Nephron progenitor cell (in vitro differentiated cells): ENCODE measurements around the gene THSD4.

Source experiments
- DNase-seq: peaks from one replicate; pipeline ENCODE4 v3.0.0; 2021
- H3K27ac Mint-ChIP-seq: 2 replicates; pipeline ENCODE4 v1.8.0; 2021; ENCODE audit warnings: mild to moderate bottlenecking, moderate library complexity, mixed read lengths
- H3K27me3 Mint-ChIP-seq: 2 replicates; pipeline ENCODE4 v1.8.0; 2021; ENCODE audit warnings: mild to moderate bottlenecking, low read depth, mixed read lengths; ENCODE audit not compliant: poor library complexity
- H3K36me3 Mint-ChIP-seq: 2 replicates; pipeline ENCODE4 v1.8.0; 2021; ENCODE audit warnings: low read depth, mixed read lengths
- H3K4me1 Mint-ChIP-seq: 2 replicates; pipeline ENCODE4 v1.8.0; 2021; ENCODE audit warnings: mixed read lengths
- H3K4me3 Mint-ChIP-seq: 2 replicates; pipeline ENCODE4 v1.8.0; 2021; ENCODE audit warnings: mild to moderate bottlenecking, moderate library complexity, mixed read lengths
- H3K9me3 Mint-ChIP-seq: 2 replicates; pipeline ENCODE4 v1.8.0; 2021; ENCODE audit warnings: mild to moderate bottlenecking, moderate library complexity, mixed read lengths
- TF ChIP-seq, protein P1 (sequence below): fragments of 200-600 bp; sonication (generic); IDR thresholded peaks from 2 replicates; pipeline ENCODE4 v1.5.0; 2021; ENCODE audit warnings: antibody characterized with exemption

THSD4 gene

DNA sequence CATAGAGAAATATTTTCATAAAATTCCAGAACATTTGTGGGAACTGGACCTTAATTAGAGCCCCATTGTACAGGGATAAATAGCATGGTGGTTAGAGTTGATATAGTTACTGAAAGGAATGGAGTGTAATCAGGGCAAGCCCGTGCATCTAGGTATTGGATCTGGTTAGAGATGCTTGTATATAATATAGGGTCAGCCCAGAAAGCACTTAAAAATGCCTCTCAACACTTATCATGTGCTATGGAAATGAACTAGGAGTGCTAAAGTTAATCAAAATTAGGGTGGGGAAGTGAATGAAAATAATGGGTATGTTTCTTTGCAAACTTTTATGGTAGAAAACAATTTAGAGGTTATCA lies 386.8 kb downstream of the THSD4 start:
- no peak overlapping the region for H3K4me3 Mint-ChIP-seq
- peaks cover 8% of the 10 kb centered on the region for H3K27me3 Mint-ChIP-seq
- peaks cover 13% of the 10 kb centered on the region for H3K36me3 Mint-ChIP-seq
- no peak for DNase-seq
- no peak overlapping the region for H3K27ac Mint-ChIP-seq
- H3K9me3 Mint-ChIP-seq = peaks cover 26% of the 10 kb centered on the region
- H3K4me1 Mint-ChIP-seq = peaks cover 19% of the 10 kb centered on the region
- TF ChIP-seq, protein P1, sequence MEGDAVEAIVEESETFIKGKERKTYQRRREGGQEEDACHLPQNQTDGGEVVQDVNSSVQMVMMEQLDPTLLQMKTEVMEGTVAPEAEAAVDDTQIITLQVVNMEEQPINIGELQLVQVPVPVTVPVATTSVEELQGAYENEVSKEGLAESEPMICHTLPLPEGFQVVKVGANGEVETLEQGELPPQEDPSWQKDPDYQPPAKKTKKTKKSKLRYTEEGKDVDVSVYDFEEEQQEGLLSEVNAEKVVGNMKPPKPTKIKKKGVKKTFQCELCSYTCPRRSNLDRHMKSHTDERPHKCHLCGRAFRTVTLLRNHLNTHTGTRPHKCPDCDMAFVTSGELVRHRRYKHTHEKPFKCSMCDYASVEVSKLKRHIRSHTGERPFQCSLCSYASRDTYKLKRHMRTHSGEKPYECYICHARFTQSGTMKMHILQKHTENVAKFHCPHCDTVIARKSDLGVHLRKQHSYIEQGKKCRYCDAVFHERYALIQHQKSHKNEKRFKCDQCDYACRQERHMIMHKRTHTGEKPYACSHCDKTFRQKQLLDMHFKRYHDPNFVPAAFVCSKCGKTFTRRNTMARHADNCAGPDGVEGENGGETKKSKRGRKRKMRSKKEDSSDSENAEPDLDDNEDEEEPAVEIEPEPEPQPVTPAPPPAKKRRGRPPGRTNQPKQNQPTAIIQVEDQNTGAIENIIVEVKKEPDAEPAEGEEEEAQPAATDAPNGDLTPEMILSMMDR = no peak

DNA sequence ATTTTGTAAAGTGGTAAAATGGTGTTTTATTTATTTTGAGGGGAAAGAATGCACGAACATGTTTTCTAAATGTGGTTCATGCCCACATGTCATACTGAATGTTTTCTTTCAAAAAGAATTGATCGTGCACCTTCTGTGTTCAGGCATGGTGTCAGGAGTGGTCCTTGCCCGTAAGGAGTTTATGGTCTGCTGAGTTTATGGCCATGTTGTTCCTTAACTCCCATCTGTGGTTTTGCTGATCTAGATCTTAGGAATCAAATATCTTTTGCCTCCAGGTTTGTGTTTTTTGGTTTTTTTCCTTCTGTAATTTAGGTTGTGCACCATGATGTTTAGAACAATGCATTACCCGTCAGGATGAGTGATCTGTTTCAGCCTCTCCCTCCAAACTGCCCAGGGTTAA lies 390.7 kb downstream of the THSD4 start:
- Mint-ChIP-seq H3K9me3 (peaks cover 9% of the 10 kb centered on the region), H3K4me3 (no peak overlapping the region), H3K27ac (peak overlapping the region; percentile 38)

DNA sequence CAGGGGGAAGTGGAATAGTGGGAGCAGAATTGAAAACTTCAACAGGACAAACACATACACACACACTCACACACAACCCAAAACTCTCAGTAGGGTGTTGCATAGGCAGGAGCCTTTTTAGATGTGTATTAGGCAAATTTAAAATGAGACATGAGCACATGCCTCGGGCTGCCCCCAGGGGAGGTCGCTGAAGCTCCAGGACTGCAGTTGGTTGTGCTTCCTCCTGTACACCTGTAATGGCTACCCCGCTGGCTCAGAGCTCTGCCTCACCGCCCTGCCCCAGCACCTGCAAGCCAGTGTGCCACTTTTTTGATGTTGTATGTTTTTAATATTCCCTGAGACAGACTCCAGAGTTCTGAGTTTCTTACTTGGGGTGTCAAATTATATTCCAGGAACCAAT lies 391.7 kb downstream of the THSD4 start:
- H3K27me3 Mint-ChIP-seq = peaks cover 4% of the 10 kb centered on the region
- TF ChIP-seq, protein P1 = no peak
- H3K36me3 Mint-ChIP-seq = no peaks in the 10 kb centered on the region
- H3K27ac Mint-ChIP-seq = no peak overlapping the region
- no peaks in the 10 kb centered on the region for H3K9me3 Mint-ChIP-seq
- H3K4me3 Mint-ChIP-seq = no peak overlapping the region
- DNase-seq = no peak
- H3K4me1 Mint-ChIP-seq = peaks cover 41% of the 10 kb centered on the region

More for the DNA sequence above, 390.7 kb downstream of the THSD4 start:
- TF ChIP-seq, protein P1 = no peak
- peaks cover 6% of the 10 kb centered on the region for H3K36me3 Mint-ChIP-seq
- peaks cover 31% of the 10 kb centered on the region for H3K4me1 Mint-ChIP-seq
- no peak for DNase-seq
- H3K27me3 Mint-ChIP-seq = peaks cover 4% of the 10 kb centered on the region

DNA sequence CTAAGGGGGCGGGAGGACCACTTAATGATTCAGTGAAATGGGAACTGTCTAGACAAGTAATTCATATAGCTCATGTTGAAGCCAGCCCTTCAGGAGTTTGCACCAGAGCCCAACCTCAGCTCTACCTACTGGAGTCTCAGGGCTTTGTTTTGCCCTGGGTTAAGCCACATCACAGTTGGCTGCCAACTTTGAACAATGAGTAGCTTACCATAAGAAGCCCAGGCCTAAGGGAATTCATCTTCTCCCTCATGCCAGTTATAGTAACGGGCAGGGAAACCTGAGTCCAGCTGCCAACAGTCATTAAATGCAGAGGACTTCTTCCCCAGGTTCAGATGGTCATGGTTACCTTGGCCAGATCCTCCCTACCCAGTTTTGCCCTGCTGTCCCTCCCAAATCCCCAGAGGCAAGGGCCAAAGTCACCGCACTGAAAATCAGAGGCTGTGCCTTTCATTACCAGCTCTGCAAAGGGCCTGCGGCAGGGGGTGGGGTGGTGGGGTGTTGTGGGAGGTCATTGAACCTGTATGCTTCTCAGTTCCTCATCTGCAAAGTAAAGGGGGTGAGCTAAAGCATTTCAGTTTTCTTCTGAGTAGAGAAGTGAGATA lies 392.9 kb downstream of the THSD4 start:
- no peaks in the 10 kb centered on the region for H3K36me3 Mint-ChIP-seq
- no peak overlapping the region for H3K4me3 Mint-ChIP-seq
- H3K4me1 Mint-ChIP-seq = peaks cover 54% of the 10 kb centered on the region
- TF ChIP-seq, protein P1 = no peak
- no peaks in the 10 kb centered on the region for H3K9me3 Mint-ChIP-seq
- H3K27me3 Mint-ChIP-seq = peaks cover 4% of the 10 kb centered on the region
- no peak for DNase-seq
- no peak overlapping the region for H3K27ac Mint-ChIP-seq

DNA sequence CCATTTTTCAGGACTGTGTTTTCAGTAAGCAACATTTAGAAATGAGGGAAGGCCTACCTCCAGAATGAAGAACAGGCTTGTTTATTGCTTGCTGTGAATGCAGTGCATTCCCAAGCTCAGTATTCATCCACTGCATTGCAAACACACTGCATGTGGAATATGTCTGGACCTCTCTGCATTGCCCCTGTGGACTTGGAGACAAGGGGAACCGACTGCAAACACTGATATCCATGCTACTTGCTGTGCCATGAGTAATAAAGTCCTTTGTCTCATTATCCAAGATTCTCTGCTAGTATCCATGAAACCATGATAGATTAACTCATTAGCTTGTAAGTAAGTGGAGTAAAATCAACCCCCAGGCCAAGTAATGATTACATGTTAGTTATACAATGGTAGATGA lies 393.9 kb downstream of the THSD4 start:
- H3K27ac Mint-ChIP-seq = no peak overlapping the region
- peaks cover 62% of the 10 kb centered on the region for H3K4me1 Mint-ChIP-seq
- DNase-seq = no peak
- H3K27me3 Mint-ChIP-seq = peaks cover 4% of the 10 kb centered on the region
- no peak overlapping the region for H3K4me3 Mint-ChIP-seq
- H3K9me3 Mint-ChIP-seq = no peaks in the 10 kb centered on the region
- TF ChIP-seq, protein P1 = no peak
- H3K36me3 Mint-ChIP-seq = no peaks in the 10 kb centered on the region

DNA sequence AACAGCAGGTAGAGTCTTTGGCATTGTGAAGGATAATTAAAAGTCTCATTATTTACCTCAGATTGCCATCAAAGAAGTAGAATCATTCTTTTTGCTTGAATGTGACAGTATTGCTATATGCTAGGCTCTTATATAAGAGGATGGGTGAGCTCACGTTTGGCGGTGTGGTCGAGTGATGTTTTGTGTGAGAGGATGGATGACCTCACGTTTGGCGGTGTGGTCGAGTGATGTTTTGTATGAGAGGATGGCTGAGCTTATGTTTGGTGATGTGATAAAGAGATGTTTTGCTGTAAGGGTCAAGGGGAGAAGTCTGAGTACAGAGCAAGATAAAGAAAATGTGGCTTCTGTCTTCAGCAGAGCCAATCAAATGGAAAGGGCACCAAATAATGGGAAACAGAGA lies 395.5 kb downstream of the THSD4 start:
- H3K27me3 Mint-ChIP-seq = peaks cover 7% of the 10 kb centered on the region
- TF ChIP-seq, protein P1 = no peak
- H3K9me3 Mint-ChIP-seq = no peaks in the 10 kb centered on the region
- peak overlapping the region; percentile 2 for H3K27ac Mint-ChIP-seq
- H3K4me1 Mint-ChIP-seq = peaks cover 64% of the 10 kb centered on the region
- no peaks in the 10 kb centered on the region for H3K36me3 Mint-ChIP-seq
- no peak for DNase-seq
- peak overlapping the region; percentile 1 for H3K4me3 Mint-ChIP-seq
